NAMALWA (cell line): ENCODE data around the gene IL3RA.

Source experiments
- DNase-seq: peaks from one replicate; pipeline ENCODE4 v3.0.0-alpha.2; 2015; ENCODE audit warnings: low spot score

IL3RA gene

DNA sequence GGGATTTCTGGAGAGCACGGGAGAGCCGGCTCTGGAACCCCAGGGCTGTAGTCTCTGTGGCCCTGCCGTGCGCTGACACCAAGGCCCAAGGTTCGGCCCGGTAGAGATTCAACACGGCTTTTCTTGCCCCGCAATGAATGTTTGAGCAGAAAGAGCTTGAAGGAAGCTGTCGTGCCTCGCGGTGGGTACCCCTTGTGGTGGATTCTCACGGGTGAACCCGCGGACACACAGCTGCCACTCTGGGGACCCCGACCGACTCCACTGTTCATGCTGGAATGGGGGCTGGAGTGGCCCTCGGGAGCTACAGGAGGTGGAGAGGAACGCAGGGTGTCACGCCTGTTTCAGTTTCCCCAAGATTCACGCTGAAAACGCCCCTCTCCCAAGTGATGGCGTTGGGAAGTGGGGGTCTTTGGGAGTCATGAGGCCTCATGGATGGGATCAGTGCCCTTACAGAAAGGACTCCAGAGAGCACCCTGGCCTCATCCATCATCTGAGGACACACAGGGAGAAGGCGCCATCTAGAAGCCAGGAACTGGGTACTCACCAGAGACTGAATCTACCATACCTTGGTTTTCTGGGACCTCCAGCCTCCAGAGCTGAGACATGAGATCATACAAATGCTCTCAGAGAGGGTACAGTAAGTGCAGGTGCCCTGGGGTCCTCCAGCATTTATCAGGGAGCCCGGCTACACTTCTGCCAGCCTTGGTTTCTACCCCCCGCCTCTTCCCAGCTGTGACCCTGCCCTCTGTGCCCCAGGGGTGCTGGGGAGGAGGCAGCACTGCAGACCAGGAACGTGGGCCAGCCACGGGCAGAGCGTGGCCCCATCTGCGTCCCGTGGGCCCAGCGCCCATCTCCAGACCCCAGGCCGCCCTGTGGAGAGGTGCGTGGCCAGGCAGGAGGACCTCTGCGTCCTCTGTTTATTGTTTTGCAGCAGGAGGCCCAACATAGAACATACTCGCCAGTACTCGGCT lies 49.0 kb downstream of the IL3RA start:
- DNase-seq = no peak

DNA sequence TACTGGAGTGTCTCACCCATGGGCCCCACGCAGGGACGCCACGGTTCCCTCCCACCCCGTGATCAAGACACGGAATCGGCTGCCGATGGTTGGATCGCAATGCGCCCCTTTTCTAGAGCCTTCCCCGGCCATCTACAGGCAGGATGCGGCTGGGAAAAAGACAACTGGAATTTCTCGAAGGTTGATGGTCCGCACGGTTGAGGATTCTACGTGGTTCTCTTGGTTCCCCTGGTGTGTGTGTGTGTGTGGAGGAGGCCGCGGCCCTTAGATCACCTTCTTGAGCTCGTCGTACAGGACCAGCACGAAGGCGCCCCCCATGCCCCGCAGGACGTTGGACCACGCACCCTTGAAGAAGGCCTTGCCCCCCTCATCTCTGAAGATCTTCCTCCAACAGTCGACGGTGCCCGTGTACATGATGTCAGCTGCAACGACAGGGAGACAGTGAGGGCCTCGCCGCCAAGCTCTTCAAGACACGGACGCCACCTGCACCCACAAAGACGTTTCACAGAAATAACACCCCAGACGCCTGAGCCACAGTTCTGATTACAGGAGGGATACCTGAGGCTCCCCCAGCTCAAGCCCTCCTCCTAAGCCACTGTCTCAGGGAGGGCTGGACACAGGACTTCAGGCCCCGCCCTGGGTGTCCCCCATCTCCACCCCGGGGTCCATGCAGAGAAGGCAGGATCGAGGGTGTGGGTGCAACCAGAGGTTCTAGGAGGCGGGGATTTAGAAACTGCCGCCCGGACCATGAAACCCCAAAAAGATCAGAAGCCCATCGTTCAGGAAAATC lies 49.9 kb downstream of the IL3RA start:
- DNase-seq = no peak

DNA sequence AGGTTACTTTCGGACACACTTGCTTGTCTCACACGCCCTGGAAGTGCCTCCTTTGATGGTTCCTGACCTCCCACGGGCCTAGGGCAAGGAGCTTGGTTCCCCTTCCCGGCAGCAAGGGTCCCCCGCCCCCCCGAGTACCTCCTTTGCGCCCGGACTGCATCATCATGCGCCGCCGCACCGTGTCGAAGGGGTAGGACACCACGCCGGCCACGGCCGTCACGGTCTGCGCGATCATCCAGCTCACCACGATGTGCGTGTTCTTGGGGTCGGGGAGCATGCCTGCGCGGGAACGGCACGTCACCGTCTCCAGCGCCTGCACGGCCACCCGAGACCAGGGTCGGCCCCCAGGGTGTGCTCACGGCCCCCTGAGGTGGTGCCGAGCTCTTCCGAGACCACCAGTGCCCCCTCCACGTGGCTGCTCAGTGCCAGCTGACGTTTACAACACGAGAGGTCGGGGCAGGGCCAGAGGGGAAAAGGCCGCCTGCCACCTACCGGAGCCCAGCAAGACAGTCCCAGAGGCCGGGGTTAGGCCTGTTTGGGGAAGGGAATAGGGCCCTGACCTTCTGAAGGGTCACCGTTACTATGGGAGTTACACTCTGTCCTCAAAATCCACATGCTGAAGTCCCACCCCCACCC lies 50.7 kb downstream of the IL3RA start:
- DNase-seq = no peak

DNA sequence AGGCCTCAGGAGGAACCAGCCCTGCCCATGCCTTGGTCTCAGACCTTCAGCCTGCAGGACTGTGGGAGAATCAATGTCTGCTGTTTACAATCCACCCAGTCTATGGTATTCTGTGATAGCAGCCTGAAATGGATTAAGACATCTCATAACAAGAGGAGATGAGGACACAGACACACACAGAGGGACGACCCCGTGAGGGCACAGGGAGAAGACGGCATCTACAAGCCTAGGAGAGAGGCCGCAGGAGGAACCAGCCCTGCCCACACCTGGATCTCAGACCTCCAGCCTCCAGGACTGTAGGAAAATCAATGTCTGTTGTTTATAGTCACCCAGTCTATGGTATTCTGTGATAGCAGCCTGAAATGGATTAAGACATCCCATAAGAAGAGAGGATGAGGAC lies 52.1 kb downstream of the IL3RA start:
- no peak for DNase-seq

DNA sequence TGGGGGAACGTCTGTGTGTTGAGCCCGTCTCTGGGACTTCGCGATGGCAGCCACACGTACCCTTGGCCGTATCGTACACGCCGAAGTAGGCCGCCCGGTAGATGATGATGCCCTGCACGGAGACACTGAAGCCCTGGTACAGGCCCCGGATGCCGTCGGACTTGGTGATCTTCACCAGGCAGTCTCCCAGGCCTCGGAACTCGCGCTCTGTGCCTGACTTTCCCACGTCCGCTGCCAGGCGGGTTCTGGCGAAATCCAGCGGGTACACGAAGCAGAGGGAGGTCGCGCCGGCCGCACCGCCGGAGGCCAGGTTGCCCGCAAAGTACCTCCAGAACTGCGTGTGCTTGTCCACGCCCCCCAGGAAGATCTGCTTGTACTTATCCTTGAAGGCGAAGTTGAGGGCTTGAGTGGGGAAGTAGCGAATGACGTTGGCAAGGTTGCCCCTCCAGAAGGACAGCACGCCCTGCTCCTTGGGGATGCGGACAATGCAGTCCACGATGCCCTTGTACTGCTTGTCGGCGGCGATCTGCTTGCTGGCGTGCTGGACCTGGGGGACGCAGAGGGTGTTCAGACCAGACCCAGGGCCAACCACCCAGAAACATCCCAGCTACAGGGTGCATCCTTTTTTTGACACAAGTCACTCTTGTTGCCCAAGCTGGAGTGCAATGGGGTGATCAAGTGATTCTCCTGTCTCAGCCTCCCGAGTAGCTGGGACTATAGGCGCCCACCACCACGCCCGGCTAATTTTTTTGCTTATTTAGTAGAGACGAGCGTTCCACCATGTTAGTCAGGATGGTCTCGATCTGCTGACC lies 52.8 kb downstream of the IL3RA start:
- DNase-seq = no peak

DNA sequence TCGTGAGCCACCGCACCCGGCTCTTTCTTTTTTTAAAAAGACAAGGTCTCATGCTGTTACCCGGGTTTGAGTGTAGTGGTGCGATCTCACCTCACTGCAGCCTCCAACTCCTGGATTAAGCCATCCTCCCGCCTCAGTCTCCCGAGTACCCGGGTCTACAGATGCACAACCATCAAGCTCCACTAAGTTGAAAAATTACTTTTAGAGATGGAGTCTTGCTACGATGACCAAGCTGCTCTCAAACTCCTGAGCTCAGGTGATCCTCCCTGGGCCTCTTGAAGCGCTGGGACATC lies 53.4 kb downstream of the IL3RA start:
- DNase-seq = no peak

DNA sequence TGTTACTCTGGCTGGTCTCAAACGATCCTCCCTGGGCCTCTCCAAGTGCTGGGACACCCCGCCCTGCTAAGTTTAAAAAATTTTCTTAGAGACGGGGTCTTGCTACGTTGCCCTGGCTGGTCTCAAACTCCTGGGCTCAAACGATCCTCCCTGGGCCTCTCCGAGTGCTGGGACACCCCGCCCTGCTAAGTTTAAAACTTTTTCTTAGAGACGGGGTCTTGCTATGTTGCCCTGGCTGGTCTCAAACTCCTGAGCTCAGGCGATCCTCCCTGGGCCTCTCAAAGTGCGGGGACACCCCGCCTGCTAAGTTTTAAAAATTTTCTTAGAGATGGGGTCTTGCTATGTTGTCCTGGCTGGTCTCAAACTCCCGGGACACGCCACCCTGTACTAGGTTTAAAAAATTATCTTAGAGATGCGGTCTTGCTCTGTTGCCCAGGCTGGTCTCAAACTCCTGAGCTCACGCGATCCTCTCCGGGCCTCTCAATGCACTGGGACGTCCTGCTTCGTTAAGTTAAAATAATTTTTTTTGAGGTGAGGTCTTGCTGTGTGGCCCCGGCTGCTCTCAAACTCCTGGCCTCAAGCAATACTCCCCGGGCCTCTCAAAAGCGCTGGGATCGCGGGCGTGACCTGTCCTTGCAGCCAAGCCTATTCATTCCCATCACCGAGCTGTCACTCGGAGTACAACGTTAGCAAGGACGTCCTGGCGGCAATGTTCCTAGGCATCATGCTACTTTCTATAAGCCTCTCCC lies 54.2 kb downstream of the IL3RA start:
- no peak for DNase-seq

DNA sequence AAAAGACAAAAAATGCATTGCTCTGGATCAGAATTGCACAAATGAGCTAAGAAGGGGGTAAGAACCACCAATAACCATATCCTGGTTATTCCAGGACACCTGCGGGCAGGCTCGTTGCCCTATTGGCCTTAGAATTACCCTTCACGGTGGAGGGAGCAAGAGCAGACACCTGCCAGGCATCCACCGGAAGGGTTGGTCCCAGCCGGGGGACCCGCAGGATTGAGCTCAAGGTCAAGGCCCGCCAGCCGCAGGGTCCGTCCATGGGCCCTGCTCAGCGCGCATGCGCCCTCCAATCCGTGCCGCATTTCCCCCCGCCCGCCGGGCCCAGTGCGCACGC lies 54.8 kb downstream of the IL3RA start:
- DNase-seq = no peak

DNA sequence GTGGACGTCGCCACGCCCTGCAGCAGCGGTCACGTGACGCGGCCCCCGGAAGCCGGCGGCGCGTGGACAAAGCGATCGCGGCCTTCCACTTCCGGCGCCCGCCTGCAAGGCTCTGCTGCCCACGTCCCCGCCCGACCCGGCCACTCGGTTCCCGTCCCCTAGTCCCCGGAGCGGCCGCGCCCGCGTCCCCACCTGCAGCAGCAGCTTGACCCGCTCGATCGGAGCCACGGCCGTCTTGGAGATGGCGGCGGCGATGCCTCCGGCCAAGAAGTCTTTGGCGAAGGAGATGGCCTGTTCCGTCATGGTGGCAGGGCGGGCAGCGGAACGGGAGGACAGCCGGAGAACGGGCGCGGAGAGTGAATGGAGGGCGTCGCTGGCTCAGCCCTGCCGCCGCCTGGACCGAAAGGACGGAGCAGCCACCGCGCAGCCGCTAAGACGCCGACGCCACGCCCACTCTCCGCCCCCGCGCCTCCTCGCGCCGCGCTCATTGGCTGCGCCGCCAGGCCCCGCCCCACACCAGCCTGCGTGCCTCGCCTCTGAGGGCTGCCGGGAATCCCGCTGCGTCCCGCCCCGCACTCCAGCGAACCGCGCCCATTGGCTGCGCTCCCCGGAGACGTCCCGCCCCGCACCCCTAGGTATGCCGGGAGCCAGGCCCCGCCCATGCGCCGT lies 55.3 kb downstream of the IL3RA start, which contains the start of gene SLC25A6:
Gene SLC25A6, minus strand, starts transcription at position 407 of the 669 bp plus-strand sequence. Its CDS starts 104 bp downstream, at position 303.
- DNase-seq = peak; percentile 91

DNA sequence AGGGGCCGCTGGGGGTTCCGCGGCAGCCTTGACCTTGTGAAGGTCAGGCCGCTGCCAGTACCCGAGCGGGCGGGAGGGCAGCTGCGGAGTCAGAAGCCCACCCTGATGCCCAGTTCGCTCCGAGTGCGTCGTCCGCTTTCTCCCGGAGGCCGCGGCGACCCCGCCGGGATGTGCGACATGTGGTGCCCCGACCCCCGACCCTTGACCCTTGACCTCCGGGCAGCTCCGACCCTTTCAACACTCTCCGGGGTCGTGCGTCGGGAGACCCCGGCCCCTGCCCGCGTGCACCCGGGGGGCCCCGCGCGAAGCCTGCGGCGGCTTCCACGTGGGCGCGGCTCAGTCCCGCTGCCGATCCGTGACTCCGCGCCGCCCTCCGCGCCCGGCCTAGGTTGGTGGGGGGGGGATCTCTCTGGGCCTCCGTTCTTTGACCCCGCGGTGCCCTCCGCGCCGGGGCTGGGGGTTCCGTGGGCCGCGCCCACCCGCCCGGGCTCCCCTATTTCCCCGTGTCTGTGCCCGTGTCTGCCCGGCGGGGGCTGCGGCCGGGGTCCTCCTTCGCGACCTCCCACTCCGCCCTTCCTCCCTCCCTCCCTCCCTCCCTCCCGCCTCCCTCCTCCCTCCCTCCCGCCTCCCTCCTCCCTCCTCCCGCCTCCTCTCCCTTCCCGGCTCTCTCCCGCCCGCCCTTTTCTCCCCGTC lies 55.9 kb downstream of the IL3RA start:
- DNase-seq = peak; percentile 52

DNA sequence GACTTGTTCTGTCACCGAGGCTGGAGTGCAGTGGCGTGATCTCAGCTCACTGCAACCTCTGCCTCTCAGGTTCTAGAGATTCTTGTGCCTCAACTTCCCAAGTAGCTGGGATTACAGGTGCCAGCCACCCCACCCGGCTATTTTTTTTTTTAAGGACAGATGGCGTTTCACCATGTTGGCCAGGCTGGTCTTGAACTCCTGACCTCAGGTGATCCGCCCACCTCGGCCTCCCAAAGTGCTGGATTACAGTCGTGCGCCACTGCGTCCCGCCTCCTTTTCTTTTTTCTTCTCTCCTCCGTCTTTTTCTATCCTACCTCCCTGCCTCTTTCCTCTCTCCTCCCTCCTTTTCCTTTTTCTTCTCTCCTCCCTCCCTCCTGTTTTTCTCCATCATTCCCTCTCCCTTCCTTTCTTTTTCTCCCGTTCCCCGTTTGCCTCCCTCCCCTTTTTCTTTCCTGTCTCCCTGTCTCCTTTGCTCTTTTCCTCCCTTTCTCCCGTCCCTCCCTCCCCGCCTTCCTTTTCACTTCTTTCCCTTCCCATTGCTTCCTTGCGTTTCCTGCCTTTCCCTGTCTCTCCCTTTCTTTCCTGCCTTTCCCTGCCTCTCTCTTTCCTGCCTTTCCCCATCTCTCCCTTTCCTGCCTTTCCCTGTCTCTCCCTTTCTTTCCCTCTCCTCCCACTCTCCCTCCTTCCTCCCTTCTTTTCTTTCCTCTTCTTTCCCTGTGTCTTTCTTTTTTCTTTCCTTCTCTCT lies 57.5 kb downstream of the IL3RA start:
- no peak for DNase-seq

DNA sequence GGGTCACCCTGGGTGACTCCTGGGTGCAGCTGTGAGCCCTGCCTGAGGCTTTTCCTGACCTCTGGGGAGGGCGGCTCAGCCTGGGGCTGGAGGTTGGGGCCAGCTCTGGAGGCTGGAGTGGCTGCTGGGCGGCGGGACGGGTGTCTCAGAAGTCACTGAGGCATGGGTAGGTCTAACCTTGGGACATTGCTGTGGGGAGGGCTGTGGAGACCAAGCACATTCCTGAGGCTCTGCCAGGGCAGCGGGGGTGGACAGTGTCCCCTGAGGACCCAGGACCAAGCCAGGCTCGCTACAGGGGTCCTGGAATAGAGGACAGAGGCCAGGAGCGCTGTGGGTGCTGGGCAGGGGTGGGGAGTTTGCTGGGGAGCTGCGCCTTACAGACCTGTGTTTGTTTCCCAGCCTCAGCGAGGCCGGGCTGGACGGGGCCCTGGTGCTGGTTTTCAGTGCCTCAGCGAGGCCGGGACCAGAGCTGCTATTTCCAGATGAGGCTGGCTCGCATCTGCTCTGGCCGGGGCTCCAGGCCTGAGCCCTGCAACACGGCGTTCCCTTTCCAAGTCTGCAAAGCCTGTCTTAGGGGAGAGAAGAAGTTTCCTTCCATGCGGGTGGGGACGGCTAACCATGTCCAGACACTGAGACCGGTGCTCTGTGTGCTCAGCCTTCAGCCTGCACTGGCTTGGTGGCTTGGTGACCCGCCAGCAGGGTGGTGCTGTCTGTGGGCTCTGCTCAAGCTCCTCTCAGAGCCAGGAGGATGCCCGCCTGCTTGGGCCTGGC lies 58.3 kb downstream of the IL3RA start:
- no peak for DNase-seq

DNA sequence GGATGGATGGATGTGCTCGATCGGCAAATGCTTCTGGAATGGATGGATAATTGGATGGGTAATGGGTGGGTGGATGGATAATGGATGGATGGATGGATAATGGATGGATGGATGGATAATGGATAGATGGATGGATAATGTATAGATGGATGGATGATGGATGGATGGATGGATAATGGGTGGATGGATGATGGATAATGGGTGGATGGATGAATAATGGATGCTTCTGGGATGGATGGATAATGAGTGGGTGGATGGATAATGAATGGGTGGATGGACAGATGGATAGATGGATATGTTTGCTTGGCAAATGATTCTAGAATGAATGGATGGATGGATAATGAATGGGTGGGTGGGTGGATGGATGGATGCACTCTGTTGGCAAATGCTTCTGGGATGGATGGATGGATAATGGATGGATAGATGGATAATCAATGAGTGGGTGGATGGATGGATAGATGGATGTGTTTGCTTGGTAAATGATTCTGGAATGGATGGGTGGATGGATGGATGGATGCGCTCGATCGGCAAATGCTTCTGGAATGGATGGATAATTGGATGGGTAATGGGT lies 59.1 kb downstream of the IL3RA start:
- no peak for DNase-seq

DNA sequence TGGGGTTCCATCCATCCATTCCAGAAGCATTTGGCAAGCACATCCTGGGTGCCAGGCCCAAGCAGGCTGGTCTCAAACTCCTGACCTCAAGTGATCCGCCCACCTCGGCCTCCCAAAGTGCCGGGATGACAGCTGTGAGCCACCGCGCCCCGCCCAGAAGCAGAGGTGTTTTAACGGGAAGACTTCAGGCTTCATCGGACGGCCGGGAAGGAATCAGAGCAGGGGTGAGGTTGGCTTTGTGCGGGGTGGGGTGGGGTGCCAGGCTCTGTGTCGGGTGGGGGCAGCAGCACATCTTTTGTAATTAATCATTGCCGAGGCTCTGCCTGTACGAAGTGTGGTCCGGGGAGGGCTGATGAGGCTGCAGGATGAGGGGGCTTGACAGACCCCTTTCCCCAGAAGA lies 60.4 kb downstream of the IL3RA start:
- DNase-seq = no peak

DNA sequence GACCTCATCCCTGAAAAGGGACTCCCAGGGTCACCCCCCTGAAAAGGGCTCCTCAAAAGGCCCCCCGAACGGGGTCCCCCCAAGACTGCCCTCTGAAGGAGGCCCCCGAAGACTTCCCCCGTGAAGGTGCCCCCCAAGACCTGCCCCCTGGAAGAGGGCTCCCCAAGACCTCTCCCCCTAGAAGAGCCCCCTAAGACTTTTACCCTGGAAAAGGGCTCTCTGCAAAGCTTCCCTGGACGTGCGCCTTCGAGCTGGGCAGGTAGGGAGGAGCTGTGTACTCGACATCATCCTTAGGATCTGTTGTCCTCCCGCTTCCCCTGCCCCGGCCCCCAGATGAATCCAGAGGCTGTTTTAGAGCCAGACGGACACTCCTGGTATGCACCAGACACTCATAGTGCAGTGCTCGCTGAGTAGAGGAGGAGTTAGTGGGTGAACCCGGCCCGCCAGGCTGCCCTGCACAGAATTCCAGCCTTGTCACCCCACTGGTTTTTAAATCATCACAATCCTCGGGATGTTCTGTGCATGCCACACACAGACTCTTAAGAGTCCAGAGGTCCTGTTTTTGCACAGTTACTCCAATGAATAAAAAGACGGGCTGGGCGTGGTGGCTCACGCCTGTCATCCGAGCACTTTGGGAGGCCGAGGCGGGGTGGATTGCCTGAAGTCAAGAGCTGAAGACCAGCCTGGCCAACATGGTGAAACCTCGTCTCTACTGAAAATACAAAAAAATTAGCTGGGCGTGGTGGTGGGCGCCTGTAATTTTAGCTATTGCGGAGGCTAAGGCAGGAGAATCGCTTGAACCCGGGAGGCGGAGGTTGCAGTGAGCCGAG lies 61.1 kb downstream of the IL3RA start:
- no peak for DNase-seq

DNA sequence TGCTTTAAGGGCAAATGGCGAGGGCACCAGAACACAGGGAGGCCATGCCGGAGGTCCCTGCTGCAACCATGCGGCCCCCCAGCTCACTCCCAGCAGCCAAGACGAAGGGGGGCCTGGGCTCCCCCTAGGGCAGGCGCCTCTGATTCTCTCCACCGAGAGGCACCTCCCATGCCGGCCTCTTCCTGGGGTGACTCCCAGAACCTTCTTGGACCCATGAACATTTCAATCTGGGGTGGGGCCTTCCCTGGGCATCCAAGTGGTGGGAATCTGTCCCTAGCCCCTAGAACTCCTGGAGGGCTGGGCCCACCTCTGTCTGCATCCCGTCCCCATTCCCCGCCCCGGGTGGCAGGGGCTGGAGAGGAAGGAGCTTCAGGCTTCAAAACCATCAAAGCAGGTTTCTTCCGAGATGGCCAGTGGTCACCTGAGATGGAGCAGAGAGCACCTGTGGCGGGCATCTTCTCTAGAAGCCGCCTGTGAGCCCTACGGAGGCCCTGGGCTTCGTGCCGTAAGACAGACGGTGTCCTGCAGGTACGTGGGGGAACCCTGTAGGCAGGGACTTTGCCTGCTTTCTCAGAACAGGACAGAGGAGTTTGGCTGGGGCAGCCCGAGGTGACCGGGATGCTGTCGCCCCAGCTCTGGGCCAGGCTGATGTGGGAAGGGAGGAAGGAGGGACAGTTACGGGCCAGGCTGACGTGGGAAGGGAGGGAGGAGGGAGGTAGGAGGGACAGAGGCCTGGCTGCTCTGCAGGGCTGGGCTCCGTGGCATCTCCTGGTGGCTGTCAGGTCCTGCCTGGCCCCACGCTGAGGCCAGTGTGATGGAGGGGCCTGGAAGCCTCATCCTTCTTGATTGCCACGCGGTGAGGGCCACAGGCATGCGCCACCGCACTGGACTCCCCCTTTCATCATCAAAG lies 62.1 kb downstream of the IL3RA start:
- DNase-seq = no peak
